HG03108 (cell line): ENCODE results near the gene SLC22A6.

ENCODE experiments used
- ATAC-seq: cut with Tn5 transposase; IDR thresholded peaks from one replicate; pipeline ENCODE4 v1.9.1; 2021; ENCODE audit warnings: moderate library complexity; ENCODE audit not compliant: unreplicated experiment

Gene SLC22A6

GRCh38 chr11:62933285-62933684 lies 51.5 kb downstream of the SLC22A6 start:
- no peak for ATAC-seq

- ATAC-seq: no peak
These were observed 53.1 kb downstream of the SLC22A6 start for GRCh38 chr11:62931499-62932278.

DNA sequence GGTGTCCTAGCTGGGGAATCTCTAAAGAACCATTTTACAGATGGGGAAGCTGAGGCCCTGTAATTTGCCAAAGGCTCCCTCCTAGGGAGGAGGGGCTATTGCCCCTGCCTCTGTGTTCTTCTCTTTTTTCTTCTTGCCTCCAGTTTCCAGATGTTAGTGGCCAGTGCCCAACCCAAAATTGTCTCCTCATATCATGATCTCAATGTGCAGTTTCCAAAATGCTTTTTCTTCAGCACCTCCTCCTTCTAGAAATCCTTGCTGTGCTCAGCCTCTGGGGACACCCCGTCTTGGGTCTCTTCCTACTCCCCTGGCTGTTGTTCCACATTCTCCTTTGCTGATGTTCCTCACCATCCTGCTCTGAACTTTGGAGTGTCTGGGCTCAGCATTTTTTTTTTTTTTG lies 54.1 kb downstream of the SLC22A6 start:
- no peak for ATAC-seq

GRCh38 chr11:62930157-62930556 lies 54.6 kb downstream of the SLC22A6 start:
- ATAC-seq: no peak

GRCh38 chr11:62928011-62928410 lies 56.8 kb downstream of the SLC22A6 start:
- no peak for ATAC-seq

DNA sequence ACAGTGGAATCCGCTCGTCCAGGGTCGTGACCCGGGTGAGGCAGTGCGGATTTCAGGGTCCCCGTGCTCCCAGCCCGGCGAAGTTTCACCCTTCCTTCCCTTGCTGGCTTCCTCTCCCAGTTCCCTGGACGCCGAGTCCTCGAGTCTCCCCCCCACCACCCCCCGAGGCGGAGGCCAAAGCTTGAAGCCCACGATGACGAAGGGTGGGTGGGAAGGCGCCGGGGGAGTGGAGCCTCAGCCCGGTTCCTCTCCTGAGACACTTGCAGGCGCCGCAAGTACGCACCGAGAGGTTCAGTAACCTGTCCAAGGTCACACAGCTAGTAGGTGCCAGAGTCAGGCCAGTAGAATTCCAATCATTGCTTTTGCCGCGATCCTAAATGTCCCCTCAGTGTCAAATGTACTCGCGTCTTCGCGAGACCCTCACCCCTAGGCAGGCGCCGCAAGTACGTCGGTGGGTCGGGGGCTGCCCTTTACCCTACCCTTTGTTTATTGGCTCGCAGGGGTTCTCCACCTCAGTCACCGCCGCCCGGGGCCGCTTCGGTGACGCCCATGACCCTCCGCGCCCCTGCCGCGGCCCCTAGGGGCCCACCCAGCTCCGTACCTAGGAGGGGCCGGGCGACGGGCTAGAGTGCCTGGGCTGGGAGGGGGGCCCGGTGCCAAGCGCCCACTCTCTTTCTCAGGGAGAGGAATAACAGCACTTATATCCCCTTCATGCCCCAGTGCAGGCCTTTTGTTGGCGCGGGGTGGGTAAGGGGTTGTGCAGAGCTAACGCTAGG lies 57.9 kb downstream of the SLC22A6 start:
- no peak for ATAC-seq
